Panc1 (cell line): ENCODE data around the gene GNAZ. TPM values are rescaled to one million over a fixed set of nuclear protein-coding genes. Genes with fewer than 3 reads are reported as not detected.

ENCODE experiments used
- ATAC-seq: fragments of 200-7000 bp; cut with Tn5 transposase; 2 replicates; pipeline ENCODE4 v1.9.1; 2020; ENCODE audit warnings: mild to moderate bottlenecking, moderate library complexity
- BruUV-seq: library from RNA; stranded (reverse); fragments of 400-500 nt; replicated peaks from 2 replicates; lab custom pipeline; 2021; lab: Mats Ljungman, UMichigan
- CTCF ChIA-PET: fragments of 300-600 bp; sonication (Branson Sonifier 250); formaldehyde crosslinking; loops from one replicate; lab custom pipeline; 2022; ENCODE audit warnings: antibody characterized with exemption; lab: Charles Lee
- POLR2A ChIA-PET: fragments of 300-600 bp; sonication (Branson Sonifier 250); formaldehyde crosslinking; loops from one replicate; lab custom pipeline; 2022; ENCODE audit warnings: antibody characterized with exemption; lab: Charles Lee
- DNase-seq: peaks from one replicate; pipeline ENCODE4 v3.0.0-alpha.2; 2010; ENCODE audit warnings: low read depth, low spot score
- H3K27ac ChIP-seq: 2 replicates; pipeline ENCODE4 v1.5.1; 2011; ENCODE audit warnings: mild to moderate bottlenecking, low read length, inconsistent platforms
- H3K27me3 ChIP-seq: fragments of 200-500 bp; sonication (Bioruptor generic); 2 replicates; pipeline ENCODE4 v1.6.0; 2014; ENCODE audit warnings: low read length, inconsistent platforms; ENCODE audit not compliant: control insufficient read depth, insufficient read depth
- H3K36me3 ChIP-seq: fragments of 200-500 bp; sonication (Bioruptor generic); 2 replicates; pipeline ENCODE4 v1.5.1; 2014; ENCODE audit warnings: inconsistent platforms, mild to moderate bottlenecking, low read length, moderate library complexity; ENCODE audit not compliant: control insufficient read depth, insufficient read depth
- H3K4me1 ChIP-seq: 2 replicates; pipeline ENCODE4 v1.5.1; 2011; ENCODE audit warnings: inconsistent platforms, mild to moderate bottlenecking, low read length, moderate library complexity; ENCODE audit not compliant: control insufficient read depth, insufficient read depth
- H3K4me3 ChIP-seq, 2 experiments: 2 replicates each; pipeline ENCODE4 v1.5.1; 2011 to 2012; ENCODE audit warnings: low read depth in 2 of 2, low read length in 2 of 2, mild to moderate bottlenecking in 2 of 2, inconsistent platforms in 1 of 2, moderate library complexity in 1 of 2
- H3K9me3 ChIP-seq: fragments of 200-500 bp; sonication (Bioruptor generic); 2 replicates; pipeline ENCODE4 v1.5.1; 2014; ENCODE audit warnings: low read depth, mild to moderate bottlenecking, inconsistent platforms, low read length, moderate library complexity; ENCODE audit not compliant: control insufficient read depth, insufficient read depth
- POLR2AphosphoS5 ChIP-seq: IDR thresholded peaks from 2 replicates; pipeline ENCODE4 v1.6.1; 2012; ENCODE audit warnings: mild to moderate bottlenecking, low read depth, low read length, moderate library complexity
- REST ChIP-seq, 2 experiments: IDR thresholded peaks; 2 replicates each; pipeline ENCODE4 v1.6.1; 2011 to 2012; ENCODE audit warnings: low read depth in 2 of 2, control low read depth in 1 of 2, low read length in 1 of 2, mild to moderate bottlenecking in 1 of 2, moderate library complexity in 1 of 2; ENCODE audit not compliant: insufficient read depth in 1 of 2
- SIN3A ChIP-seq: IDR thresholded peaks from 2 replicates; pipeline ENCODE4 v1.6.1; 2012; ENCODE audit warnings: low read depth, mild to moderate bottlenecking, low read length, moderate library complexity, borderline replicate concordance; ENCODE audit not compliant: insufficient read depth
- TCF7L2 ChIP-seq: IDR thresholded peaks from 2 replicates; pipeline ENCODE4 v1.6.1; 2011; ENCODE audit warnings: mild to moderate bottlenecking, low read depth, low read length, inconsistent platforms
- in situ Hi-C: cut with HindIII; loops from 2 replicates; pipeline ENCODE4 v1.10.0; 2016; ENCODE audit warnings: low sequenced_read_pairs, low pct_unique_long_range_greater_than_20kb
- intact Hi-C: fragments of 100-400 bp; cut with micrococcal nuclease; formaldehyde crosslinking; loops from one replicate; pipeline ENCODE4 v1.10.0; 2022; ENCODE audit not compliant: unreplicated experiment
- total RNA-seq: library from RNA; stranded (reverse); gene quantifications from one replicate; pipeline ENCODE4 v1.2.1, GENCODE V29; 2021; ENCODE audit not compliant: unreplicated experiment
- TF ChIP-seq, protein P1 (sequence below): fragments of 450-650 bp; IDR thresholded peaks from 2 replicates; pipeline ENCODE4 v1.5.1; 2017; ENCODE audit warnings: mild to moderate bottlenecking

The GNAZ gene
- total RNA-seq, 1 experiment from 2014 or later, result 11.9 TPM

DNA sequence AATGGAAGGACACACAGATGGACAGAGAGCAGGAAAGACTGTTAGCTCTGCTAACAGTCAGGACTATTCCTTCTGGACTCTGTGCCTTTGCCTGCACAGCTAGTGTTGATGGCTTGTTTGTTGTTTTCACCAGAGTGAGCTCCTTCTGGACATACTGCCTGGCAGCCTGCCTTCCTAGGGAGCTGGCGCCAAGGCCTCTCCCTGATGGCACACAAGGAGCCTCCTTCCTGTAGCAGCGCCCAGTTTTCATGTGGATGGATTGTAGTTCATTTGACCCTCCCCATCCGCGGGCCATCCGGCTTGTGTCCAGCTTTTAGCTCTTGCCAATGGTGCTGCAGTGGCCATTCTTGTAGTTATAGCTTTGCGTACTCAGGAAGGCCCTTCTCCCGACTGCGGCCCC is 93.3 kb downstream of the GNAZ start:
- no peaks in the 10 kb centered on the region for H3K36me3 ChIP-seq
- no peak for TF ChIP-seq TCF7L2
- no peak for TF ChIP-seq POLR2AphosphoS5
- TF ChIP-seq SIN3A, result no peak
- TF ChIP-seq REST (IDR thresholded peaks at IDR 0.05; ENCODE audit: insufficient read depth in 1 of 2, low read depth in 2 of 2, low read length in 1 of 2), result no peak
- TF ChIP-seq, protein P1, sequence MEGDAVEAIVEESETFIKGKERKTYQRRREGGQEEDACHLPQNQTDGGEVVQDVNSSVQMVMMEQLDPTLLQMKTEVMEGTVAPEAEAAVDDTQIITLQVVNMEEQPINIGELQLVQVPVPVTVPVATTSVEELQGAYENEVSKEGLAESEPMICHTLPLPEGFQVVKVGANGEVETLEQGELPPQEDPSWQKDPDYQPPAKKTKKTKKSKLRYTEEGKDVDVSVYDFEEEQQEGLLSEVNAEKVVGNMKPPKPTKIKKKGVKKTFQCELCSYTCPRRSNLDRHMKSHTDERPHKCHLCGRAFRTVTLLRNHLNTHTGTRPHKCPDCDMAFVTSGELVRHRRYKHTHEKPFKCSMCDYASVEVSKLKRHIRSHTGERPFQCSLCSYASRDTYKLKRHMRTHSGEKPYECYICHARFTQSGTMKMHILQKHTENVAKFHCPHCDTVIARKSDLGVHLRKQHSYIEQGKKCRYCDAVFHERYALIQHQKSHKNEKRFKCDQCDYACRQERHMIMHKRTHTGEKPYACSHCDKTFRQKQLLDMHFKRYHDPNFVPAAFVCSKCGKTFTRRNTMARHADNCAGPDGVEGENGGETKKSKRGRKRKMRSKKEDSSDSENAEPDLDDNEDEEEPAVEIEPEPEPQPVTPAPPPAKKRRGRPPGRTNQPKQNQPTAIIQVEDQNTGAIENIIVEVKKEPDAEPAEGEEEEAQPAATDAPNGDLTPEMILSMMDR, result no peak
- ChIA-PET POLR2A (interaction anchor here (0.5 kb wide), 1 partner anchor 9 kb away, joined by 3 read pairs; no protein-coding TSS in a partner anchor), CTCF (interaction anchor here (1.0 kb wide), 1 partner anchor 118 kb away, joined by 3 read pairs; no protein-coding TSS in a partner anchor)
- no TSS peak for BruUV-seq
- no peaks in the 10 kb centered on the region for H3K27me3 ChIP-seq
- in situ Hi-C loops, result no loop called here
- no peak for DNase-seq
- no peak for ATAC-seq
- H3K4me1 ChIP-seq, result no peaks in the 10 kb centered on the region
- H3K9me3 ChIP-seq, result no peaks in the 10 kb centered on the region
- H3K4me3 ChIP-seq, result no peak overlapping the region
- intact Hi-C loops, result no loop called here
- no peak overlapping the region for H3K27ac ChIP-seq

- ChIA-PET CTCF (no interaction called here), POLR2A (no interaction called here)
- no peak for TF ChIP-seq SIN3A
- no peak for TF ChIP-seq POLR2AphosphoS5
- TF ChIP-seq REST (IDR thresholded peaks at IDR 0.05; ENCODE audit: insufficient read depth in 1 of 2, low read depth in 2 of 2, low read length in 1 of 2), result no peak
- no peak for TF ChIP-seq TCF7L2
- Histone ChIP-seq H3K4me3 (no peak overlapping the region), H3K36me3 (no peaks in the 10 kb centered on the region), H3K27me3 (no peaks in the 10 kb centered on the region), H3K9me3 (no peaks in the 10 kb centered on the region), H3K27ac (no peak overlapping the region), H3K4me1 (no peaks in the 10 kb centered on the region)
- no TSS peak for BruUV-seq
- in situ Hi-C loops, result no loop called here
- DNase-seq (no peak), ATAC-seq (no peak)
- intact Hi-C loops, result no loop called here
Measured at GRCh38 chr22:23164091-23164490, 93.8 kb downstream of the GNAZ start.
